Neural crest cell (in vitro differentiated cells): ENCODE data around the gene GNAZ. TPM values are rescaled to one million over a fixed set of nuclear protein-coding genes. Genes with fewer than 3 reads are reported as not detected.
A peak's percentile ranks its signal among the peaks of the same experiment; 100 is the strongest.

Experiments used
- DNase-seq: peaks from one replicate; pipeline ENCODE4 v3.0.0; 2021; ENCODE audit warnings: low read depth, mixed read lengths, low spot score
- H3K27ac Mint-ChIP-seq: one replicate; pipeline ENCODE4 v1.8.0; 2021; ENCODE audit warnings: mild to moderate bottlenecking, mixed read lengths; ENCODE audit not compliant: unreplicated experiment
- H3K27me3 Mint-ChIP-seq: 2 replicates; pipeline ENCODE4 v1.8.0; 2021; ENCODE audit warnings: low read depth, mild to moderate bottlenecking, mixed read lengths
- H3K36me3 Mint-ChIP-seq: 2 replicates; pipeline ENCODE4 v1.8.0; 2021; ENCODE audit warnings: low read depth, mild to moderate bottlenecking, mixed read lengths
- H3K4me1 Mint-ChIP-seq: 2 replicates; pipeline ENCODE4 v1.8.0; 2021; ENCODE audit warnings: mixed read lengths
- H3K4me3 Mint-ChIP-seq: one replicate; pipeline ENCODE4 v1.8.0; 2021; ENCODE audit warnings: mild to moderate bottlenecking, mixed read lengths
- H3K9me3 Mint-ChIP-seq: 2 replicates; pipeline ENCODE4 v1.8.0; 2021; ENCODE audit warnings: mixed read lengths
- total RNA-seq: library from RNA; stranded (reverse); gene quantifications from 2 replicates; pipeline ENCODE4 v1.2.1, GENCODE V29; 2021
- TF ChIP-seq, protein P1 (sequence below): fragments of 200-600 bp; sonication (generic); conservative IDR thresholded peaks from 2 replicates; pipeline ENCODE4 v1.5.0; 2021; ENCODE audit warnings: antibody characterized with exemption, mild to moderate bottlenecking

Gene GNAZ
- total RNA-seq, 1 donor from 2014 or later, result 25.2 TPM

DNA sequence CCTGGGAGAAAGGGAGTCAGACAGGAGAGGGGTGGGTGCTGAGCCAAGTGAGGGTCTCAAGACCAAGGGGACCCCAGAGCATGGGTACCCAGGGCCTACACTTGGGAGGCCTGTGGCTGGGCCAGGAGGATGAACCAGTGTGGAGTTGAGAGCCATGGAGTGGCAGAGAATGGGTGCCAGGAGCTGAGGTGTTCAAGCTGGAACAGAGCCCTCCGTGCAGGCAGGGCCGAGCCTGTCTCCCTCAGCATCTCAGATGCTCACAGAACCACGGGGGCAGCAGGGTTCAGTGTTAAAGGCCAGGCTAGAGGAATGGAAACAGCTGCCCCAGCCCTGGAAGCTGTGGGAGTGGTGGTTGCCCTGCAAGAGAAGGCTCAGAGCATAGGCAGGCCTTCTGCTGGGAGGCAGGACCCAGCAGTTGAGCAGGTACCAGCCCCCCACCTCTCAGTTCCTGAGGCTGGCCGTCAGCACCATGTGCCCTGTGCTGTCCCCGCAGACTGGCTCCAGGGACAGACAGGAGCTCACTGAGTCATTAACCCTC, 39.2 kb downstream of the GNAZ start:
- Mint-ChIP-seq H3K36me3 (no peaks in the 10 kb centered on the region), H3K9me3 (no peaks in the 10 kb centered on the region), H3K4me1 (peaks cover 5% of the 10 kb centered on the region), H3K27ac (peak overlapping the region; percentile 87), H3K4me3 (no peak overlapping the region), H3K27me3 (no peaks in the 10 kb centered on the region)
- TF ChIP-seq, protein P1, sequence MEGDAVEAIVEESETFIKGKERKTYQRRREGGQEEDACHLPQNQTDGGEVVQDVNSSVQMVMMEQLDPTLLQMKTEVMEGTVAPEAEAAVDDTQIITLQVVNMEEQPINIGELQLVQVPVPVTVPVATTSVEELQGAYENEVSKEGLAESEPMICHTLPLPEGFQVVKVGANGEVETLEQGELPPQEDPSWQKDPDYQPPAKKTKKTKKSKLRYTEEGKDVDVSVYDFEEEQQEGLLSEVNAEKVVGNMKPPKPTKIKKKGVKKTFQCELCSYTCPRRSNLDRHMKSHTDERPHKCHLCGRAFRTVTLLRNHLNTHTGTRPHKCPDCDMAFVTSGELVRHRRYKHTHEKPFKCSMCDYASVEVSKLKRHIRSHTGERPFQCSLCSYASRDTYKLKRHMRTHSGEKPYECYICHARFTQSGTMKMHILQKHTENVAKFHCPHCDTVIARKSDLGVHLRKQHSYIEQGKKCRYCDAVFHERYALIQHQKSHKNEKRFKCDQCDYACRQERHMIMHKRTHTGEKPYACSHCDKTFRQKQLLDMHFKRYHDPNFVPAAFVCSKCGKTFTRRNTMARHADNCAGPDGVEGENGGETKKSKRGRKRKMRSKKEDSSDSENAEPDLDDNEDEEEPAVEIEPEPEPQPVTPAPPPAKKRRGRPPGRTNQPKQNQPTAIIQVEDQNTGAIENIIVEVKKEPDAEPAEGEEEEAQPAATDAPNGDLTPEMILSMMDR, result no peak
- no peak for DNase-seq

DNA sequence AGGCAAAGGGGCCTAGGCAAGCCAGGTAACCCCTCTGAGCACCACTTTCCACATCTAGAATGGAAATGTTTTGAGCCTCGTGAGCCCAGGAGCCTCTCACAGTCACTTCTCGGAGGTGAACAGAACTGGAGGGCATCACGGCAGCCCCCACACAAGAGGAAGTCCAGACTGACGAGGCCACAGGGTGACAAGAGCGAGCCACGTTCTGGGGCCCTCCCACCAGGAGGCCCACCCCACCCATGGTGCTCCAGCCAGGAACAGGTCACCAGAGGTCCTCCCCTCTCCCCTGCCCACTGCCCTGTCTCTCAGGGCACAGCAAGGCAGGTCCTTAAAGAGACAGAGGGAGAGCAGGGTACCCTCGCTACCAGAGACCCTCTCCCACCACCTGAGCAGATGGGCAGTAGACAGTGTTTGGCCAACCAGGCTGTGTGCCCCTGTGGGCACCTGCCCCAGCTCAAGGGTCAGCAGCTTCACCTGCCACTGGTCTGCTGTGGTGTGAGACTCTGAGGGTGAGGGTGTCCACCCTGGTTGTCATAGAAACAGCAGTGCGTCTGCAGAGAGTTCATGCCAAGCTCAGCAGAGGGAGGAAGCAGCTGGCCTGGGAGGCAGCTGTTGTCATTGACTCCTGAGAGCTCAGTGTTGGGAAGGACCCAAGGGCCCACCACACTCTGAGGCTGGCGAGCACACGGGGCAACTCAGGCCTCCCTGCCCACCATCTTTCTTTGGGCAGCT, 40.0 kb downstream of the GNAZ start:
- TF ChIP-seq, protein P1, result no peak
- Mint-ChIP-seq H3K4me3 (no peak overlapping the region), H3K36me3 (no peaks in the 10 kb centered on the region), H3K27ac (no peak overlapping the region), H3K9me3 (no peaks in the 10 kb centered on the region), H3K27me3 (no peaks in the 10 kb centered on the region), H3K4me1 (peaks cover 5% of the 10 kb centered on the region)
- no peak for DNase-seq

DNA sequence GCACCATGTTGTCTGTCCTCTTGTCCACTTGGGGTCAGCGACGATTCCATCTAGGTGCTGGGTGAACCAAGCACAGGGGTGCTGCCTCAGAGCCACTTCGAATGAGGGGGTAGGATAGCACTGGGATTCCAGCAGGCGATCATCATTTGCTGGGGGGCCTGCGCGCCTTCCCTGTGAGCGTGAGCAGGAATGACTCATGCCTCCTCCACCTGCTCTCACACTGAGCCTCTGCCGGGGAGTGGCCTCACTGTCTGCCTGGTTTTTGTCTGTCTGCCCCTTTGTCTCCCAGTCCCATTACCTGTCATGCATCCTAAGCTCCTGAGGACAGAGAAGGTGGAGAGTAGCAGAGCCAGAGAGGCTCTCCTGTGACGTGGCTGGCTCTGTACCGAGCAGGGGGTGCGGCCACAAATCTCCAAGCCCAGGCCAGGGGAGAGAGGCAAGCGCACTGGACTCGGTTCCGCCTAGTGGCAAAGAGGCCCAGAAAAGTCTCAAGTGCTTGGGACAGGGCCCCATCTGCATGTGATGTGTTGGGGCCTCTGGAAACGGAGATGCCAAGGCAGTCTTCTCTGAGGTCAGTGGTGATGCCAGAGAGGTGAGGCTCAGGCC, 40.7 kb downstream of the GNAZ start:
- no peaks in the 10 kb centered on the region for H3K9me3 Mint-ChIP-seq
- H3K27me3 Mint-ChIP-seq, result no peaks in the 10 kb centered on the region
- peaks cover 5% of the 10 kb centered on the region for H3K4me1 Mint-ChIP-seq
- no peak overlapping the region for H3K4me3 Mint-ChIP-seq
- no peak for DNase-seq
- no peak overlapping the region for H3K27ac Mint-ChIP-seq
- TF ChIP-seq, protein P1, result no peak
- no peaks in the 10 kb centered on the region for H3K36me3 Mint-ChIP-seq

DNA sequence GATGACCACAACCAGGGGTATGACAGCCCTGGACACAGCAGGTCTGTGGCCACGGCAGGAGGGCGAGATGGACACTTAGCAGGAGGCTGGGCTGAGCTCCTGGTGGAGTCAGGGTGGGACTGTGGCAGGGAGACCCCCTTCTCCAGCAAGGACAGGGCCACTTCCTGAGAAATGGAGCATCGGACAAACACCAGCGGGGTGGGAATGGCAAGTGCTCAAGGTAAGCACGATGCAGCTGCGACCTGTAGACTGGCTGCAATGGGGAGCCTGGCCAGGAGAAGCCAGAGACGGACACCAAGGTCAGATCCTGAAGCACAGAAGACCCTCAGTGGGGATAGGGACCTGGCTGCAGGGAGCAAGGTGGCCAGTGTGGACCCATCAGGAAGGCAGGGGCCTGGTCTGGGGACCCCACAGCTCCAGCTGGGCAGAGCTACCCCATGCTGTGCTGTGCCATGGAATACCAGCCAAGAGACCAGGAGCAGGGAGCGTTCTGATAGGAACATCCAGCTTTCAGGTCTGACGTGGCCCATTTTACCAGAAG, 42.2 kb downstream of the GNAZ start:
- H3K4me3 Mint-ChIP-seq, result no peak overlapping the region
- TF ChIP-seq, protein P1, result no peak
- H3K4me1 Mint-ChIP-seq, result peaks cover 5% of the 10 kb centered on the region
- H3K27me3 Mint-ChIP-seq, result no peaks in the 10 kb centered on the region
- no peaks in the 10 kb centered on the region for H3K9me3 Mint-ChIP-seq
- H3K36me3 Mint-ChIP-seq, result no peaks in the 10 kb centered on the region
- no peak for DNase-seq
- H3K27ac Mint-ChIP-seq, result peak overlapping the region; percentile 27

DNA sequence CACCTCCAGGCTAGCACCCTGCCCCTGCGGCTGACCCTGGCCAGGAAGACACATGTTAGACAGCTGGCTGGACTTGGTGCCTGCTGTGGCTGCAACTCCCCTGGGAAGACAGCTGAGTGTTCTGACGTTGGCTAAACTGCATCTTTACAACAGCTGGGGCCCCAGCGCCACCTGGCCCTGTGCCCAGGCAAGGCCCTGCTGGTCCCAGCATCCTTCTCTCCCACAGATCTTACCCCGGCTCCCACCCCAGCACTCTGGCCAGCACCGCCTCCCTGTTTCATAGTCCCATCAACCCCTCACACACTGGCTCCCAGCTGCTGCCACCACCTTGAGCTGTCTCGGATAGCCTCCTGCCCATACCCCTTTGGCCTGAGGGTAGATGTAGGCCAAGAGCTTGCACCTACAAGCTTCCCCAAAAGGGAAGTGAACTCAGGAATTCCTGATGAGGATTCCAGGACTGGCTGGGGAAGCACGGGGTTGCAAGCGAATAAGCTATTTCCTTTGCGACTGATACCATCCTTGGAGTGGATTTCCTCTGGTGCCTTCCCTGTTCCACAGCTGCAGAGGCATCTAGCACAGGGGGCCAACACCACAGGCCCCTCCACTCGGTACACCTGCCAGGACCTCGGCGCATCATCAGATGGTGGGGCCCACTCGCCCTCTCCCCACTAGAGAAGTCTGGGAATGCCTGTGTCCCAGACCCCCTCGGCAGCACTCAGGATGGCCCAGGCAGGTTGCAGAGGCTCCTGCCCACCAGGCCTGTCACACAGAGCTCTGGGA, 42.9 kb downstream of the GNAZ start:
- DNase-seq, result no peak
- TF ChIP-seq, protein P1, result no peak
- H3K36me3 Mint-ChIP-seq, result no peaks in the 10 kb centered on the region
- H3K4me3 Mint-ChIP-seq, result no peak overlapping the region
- H3K27me3 Mint-ChIP-seq, result no peaks in the 10 kb centered on the region
- H3K9me3 Mint-ChIP-seq, result no peaks in the 10 kb centered on the region
- peaks cover 5% of the 10 kb centered on the region for H3K4me1 Mint-ChIP-seq
- no peak overlapping the region for H3K27ac Mint-ChIP-seq
